Astrocyte (in vitro differentiated cells and primary cell): ENCODE measurements around the gene HOPX. TPM values are rescaled to one million over a fixed set of nuclear protein-coding genes. Genes with fewer than 3 reads are reported as not detected.

Experiments used
- DNase-seq: peaks from one replicate; pipeline ENCODE4 v3.0.0-alpha.2; 2010; ENCODE audit warnings: low read depth
- FAIRE-seq: peaks from 2 replicates; lab custom pipeline; 2011; peaks lifted over from hg19 to GRCh38; lab: Jason Lieb, UNC
- H2AFZ ChIP-seq: 2 replicates; pipeline ENCODE4 v1.6.0; 2012; ENCODE audit warnings: low read depth, low read length, inconsistent platforms
- H3K27ac ChIP-seq: 2 replicates; pipeline ENCODE4 v1.5.1; 2011; ENCODE audit warnings: low read depth, low read length, inconsistent platforms
- H3K27me3 ChIP-seq: 2 replicates; pipeline ENCODE4 v1.6.0; 2011; ENCODE audit warnings: low read length, inconsistent platforms; ENCODE audit not compliant: insufficient read depth
- H3K36me3 ChIP-seq: 2 replicates; pipeline ENCODE4 v1.5.1; 2011; ENCODE audit warnings: low read length, inconsistent platforms; ENCODE audit not compliant: insufficient read depth
- H3K4me1 ChIP-seq: 2 replicates; pipeline ENCODE4 v1.5.1; 2011; ENCODE audit warnings: low read length, inconsistent platforms; ENCODE audit not compliant: insufficient read depth
- H3K4me2 ChIP-seq: 2 replicates; pipeline ENCODE4 v1.6.0; 2012; ENCODE audit warnings: low read length, inconsistent platforms
- H3K4me3 ChIP-seq: 2 replicates; pipeline ENCODE4 v1.5.1; 2011; ENCODE audit warnings: low read depth, mild to moderate bottlenecking, low read length, inconsistent platforms; ENCODE audit not compliant: insufficient read depth
- H3K79me2 ChIP-seq: 2 replicates; pipeline ENCODE4 v1.6.0; 2012; ENCODE audit warnings: mild to moderate bottlenecking, low read length, inconsistent platforms; ENCODE audit not compliant: insufficient read depth
- H3K9ac ChIP-seq: 2 replicates; pipeline ENCODE4 v1.6.0; 2012; ENCODE audit warnings: mild to moderate bottlenecking, low read length, inconsistent platforms
- H3K9me3 ChIP-seq: 2 replicates; pipeline ENCODE4 v1.5.1; 2012; ENCODE audit warnings: low read depth, mild to moderate bottlenecking, low read length, inconsistent platforms; ENCODE audit not compliant: insufficient read depth
- H4K20me1 ChIP-seq: 2 replicates; pipeline ENCODE4 v1.6.0; 2012; ENCODE audit warnings: low read length, inconsistent platforms; ENCODE audit not compliant: insufficient read depth
- H3K27ac Mint-ChIP-seq: one replicate; pipeline ENCODE4 v1.8.0; 2021; ENCODE audit warnings: mild to moderate bottlenecking, mixed read lengths; ENCODE audit not compliant: unreplicated experiment
- H3K27me3 Mint-ChIP-seq: one replicate; pipeline ENCODE4 v1.8.0; 2021; ENCODE audit warnings: low read depth, mixed read lengths; ENCODE audit not compliant: unreplicated experiment
- H3K36me3 Mint-ChIP-seq: one replicate; pipeline ENCODE4 v1.8.0; 2021; ENCODE audit warnings: low read depth, mixed read lengths; ENCODE audit not compliant: unreplicated experiment
- H3K4me1 Mint-ChIP-seq: one replicate; pipeline ENCODE4 v1.8.0; 2021; ENCODE audit warnings: low read depth, mixed read lengths; ENCODE audit not compliant: unreplicated experiment
- H3K4me3 Mint-ChIP-seq: one replicate; pipeline ENCODE4 v1.8.0; 2021; ENCODE audit warnings: mild to moderate bottlenecking, moderate library complexity, mixed read lengths; ENCODE audit not compliant: unreplicated experiment
- H3K9me3 Mint-ChIP-seq: one replicate; pipeline ENCODE4 v1.8.0; 2021; ENCODE audit warnings: mild to moderate bottlenecking, mixed read lengths; ENCODE audit not compliant: unreplicated experiment
- CTCF ChIP-seq: IDR thresholded peaks from 2 replicates; pipeline ENCODE4 v1.5.1; 2011; ENCODE audit warnings: low read depth, mild to moderate bottlenecking, inconsistent platforms, low read length, moderate library complexity; ENCODE audit not compliant: insufficient read depth
- EZH2 ChIP-seq: IDR thresholded peaks from 2 replicates; pipeline ENCODE4 v1.6.1; 2012; ENCODE audit warnings: mild to moderate bottlenecking, low read length, inconsistent platforms; ENCODE audit not compliant: insufficient read depth
- total RNA-seq: library from RNA; stranded (reverse); gene quantifications from 2 replicates; pipeline ENCODE4 v1.2.1, GENCODE V29; 2021

Gene HOPX
- total RNA-seq, 1 donor from 2014 or later, result 1.7 TPM

- Histone ChIP-seq H2AFZ (no peak overlapping the region), H3K9me3 (peaks cover 7% of the 10 kb centered on the region), H3K79me2 (no peaks in the 10 kb centered on the region), H3K36me3 (no peaks in the 10 kb centered on the region), H4K20me1 (no peaks in the 10 kb centered on the region), H3K4me1 (peaks cover 8% of the 10 kb centered on the region), H3K9ac (no peak overlapping the region), H3K4me2 (no peak overlapping the region), H3K27ac (no peak overlapping the region), H3K27me3 (no peaks in the 10 kb centered on the region), H3K4me3 (no peak overlapping the region)
- no peak for TF ChIP-seq CTCF
- TF ChIP-seq EZH2, result no peak
- FAIRE-seq (no peak), DNase-seq (no peak)
- no peak overlapping the region for H3K27ac Mint-ChIP-seq
- H3K27me3 Mint-ChIP-seq, result no peaks in the 10 kb centered on the region
- peaks cover 15% of the 10 kb centered on the region for H3K9me3 Mint-ChIP-seq
- H3K4me3 Mint-ChIP-seq, result no peak overlapping the region
- peaks cover 5% of the 10 kb centered on the region for H3K4me1 Mint-ChIP-seq
- no peaks in the 10 kb centered on the region for H3K36me3 Mint-ChIP-seq
Observed at GRCh38 chr4:56628592-56628991, 52.5 kb downstream of the HOPX start.

GRCh38 chr4:56627985-56628384 is 53.1 kb downstream of the HOPX start:
- H3K27ac Mint-ChIP-seq, result no peak overlapping the region
- no peak for FAIRE-seq
- H3K36me3 Mint-ChIP-seq, result no peaks in the 10 kb centered on the region

More at GRCh38 chr4:56627985-56628384, 53.1 kb downstream of the HOPX start:
- peaks cover 5% of the 10 kb centered on the region for H3K4me1 Mint-ChIP-seq
- no peaks in the 10 kb centered on the region for H3K27me3 Mint-ChIP-seq
- Histone ChIP-seq H3K36me3 (no peaks in the 10 kb centered on the region), H3K4me2 (no peak overlapping the region), H4K20me1 (no peaks in the 10 kb centered on the region), H3K27ac (no peak overlapping the region), H3K9me3 (peaks cover 7% of the 10 kb centered on the region), H3K4me1 (peaks cover 8% of the 10 kb centered on the region), H3K27me3 (no peaks in the 10 kb centered on the region), H3K79me2 (no peaks in the 10 kb centered on the region), H3K4me3 (no peak overlapping the region), H3K9ac (no peak overlapping the region), H2AFZ (no peak overlapping the region)
- TF ChIP-seq CTCF, result no peak
- no peak for TF ChIP-seq EZH2
- peaks cover 15% of the 10 kb centered on the region for H3K9me3 Mint-ChIP-seq
- peak; percentile 32 for DNase-seq
- no peak overlapping the region for H3K4me3 Mint-ChIP-seq
